Activated naive CD4-positive, alpha-beta T cell treated with anti-CD3 and anti-CD28 coated beads, Interleukin-2, amount 50 U/mL, for 24 hours (primary cell): Measurements from ENCODE around the gene ATP2C2.

Experiments used
- H3K27ac Mint-ChIP-seq: one replicate; pipeline ENCODE4 v1.8.0; 2021; ENCODE audit warnings: mild to moderate bottlenecking, mixed read lengths
- H3K27me3 Mint-ChIP-seq: one replicate; pipeline ENCODE4 v1.8.0; 2021; ENCODE audit warnings: mixed read lengths
- H3K36me3 Mint-ChIP-seq: one replicate; pipeline ENCODE4 v1.8.0; 2021; ENCODE audit warnings: mixed read lengths
- H3K4me1 Mint-ChIP-seq: one replicate; pipeline ENCODE4 v1.8.0; 2021; ENCODE audit warnings: mixed read lengths
- H3K4me3 Mint-ChIP-seq: one replicate; pipeline ENCODE4 v1.8.0; 2021; ENCODE audit warnings: mild to moderate bottlenecking, mixed read lengths
- H3K9me3 Mint-ChIP-seq: one replicate; pipeline ENCODE4 v1.8.0; 2021; ENCODE audit warnings: mixed read lengths

Gene ATP2C2

GRCh38 chr16:84504420-84505248 lies 136.3 kb downstream of the ATP2C2 start, which contains the start of gene MEAK7:
Gene MEAK7 (minus strand): TSS chr16:84504659. CDS start chr16:84498086, 6,573 bp downstream.
- Mint-ChIP-seq H3K4me3 (peak within 1 kb of the TSS; percentile 89), H3K36me3 (no peaks in the 10 kb centered on the region), H3K4me1 (peaks cover 48% of the 10 kb centered on the region), H3K27me3 (no peaks in the 10 kb centered on the region), H3K9me3 (no peaks in the 10 kb centered on the region), H3K27ac (peak within 1 kb of the TSS; percentile 83)

GRCh38 chr16:84505249-84506187 lies 137.2 kb downstream of the ATP2C2 start:
- peaks cover 50% of the 10 kb centered on the region for H3K4me1 Mint-ChIP-seq
- H3K27ac Mint-ChIP-seq, result peak overlapping the region; percentile 81
- H3K36me3 Mint-ChIP-seq, result no peaks in the 10 kb centered on the region
- no peaks in the 10 kb centered on the region for H3K27me3 Mint-ChIP-seq
- H3K4me3 Mint-ChIP-seq, result peak overlapping the region; percentile 89
- no peaks in the 10 kb centered on the region for H3K9me3 Mint-ChIP-seq

- Mint-ChIP-seq H3K36me3 (no peaks in the 10 kb centered on the region), H3K27me3 (no peaks in the 10 kb centered on the region), H3K9me3 (no peaks in the 10 kb centered on the region), H3K27ac (no peak overlapping the region), H3K4me1 (peaks cover 62% of the 10 kb centered on the region), H3K4me3 (peak overlapping the region; percentile 42)
Measured at GRCh38 chr16:84507011-84507982, 139.0 kb downstream of the ATP2C2 start.

- H3K9me3 Mint-ChIP-seq, result no peaks in the 10 kb centered on the region
- no peaks in the 10 kb centered on the region for H3K36me3 Mint-ChIP-seq
- peak overlapping the region; percentile 92 for H3K27ac Mint-ChIP-seq
- peaks cover 70% of the 10 kb centered on the region for H3K4me1 Mint-ChIP-seq
- peak overlapping the region; percentile 42 for H3K4me3 Mint-ChIP-seq
- no peaks in the 10 kb centered on the region for H3K27me3 Mint-ChIP-seq
Measured at GRCh38 chr16:84508502-84508901, 140.2 kb downstream of the ATP2C2 start.

- Mint-ChIP-seq H3K36me3 (no peaks in the 10 kb centered on the region), H3K27ac (no peak overlapping the region), H3K4me3 (no peak overlapping the region), H3K9me3 (no peaks in the 10 kb centered on the region), H3K27me3 (no peaks in the 10 kb centered on the region), H3K4me1 (peaks cover 73% of the 10 kb centered on the region)
Measured at GRCh38 chr16:84509032-84509950, 141.0 kb downstream of the ATP2C2 start.

- Mint-ChIP-seq H3K27ac (peak overlapping the region; percentile 84), H3K4me3 (no peak overlapping the region), H3K27me3 (no peaks in the 10 kb centered on the region), H3K9me3 (no peaks in the 10 kb centered on the region), H3K36me3 (no peaks in the 10 kb centered on the region), H3K4me1 (peaks cover 74% of the 10 kb centered on the region)
Measured at GRCh38 chr16:84511180-84511800, 143.0 kb downstream of the ATP2C2 start.

- Mint-ChIP-seq H3K4me1 (peaks cover 76% of the 10 kb centered on the region), H3K36me3 (no peaks in the 10 kb centered on the region), H3K4me3 (no peak overlapping the region), H3K27ac (no peak overlapping the region), H3K27me3 (no peaks in the 10 kb centered on the region), H3K9me3 (no peaks in the 10 kb centered on the region)
Measured at GRCh38 chr16:84511831-84512230, 143.5 kb downstream of the ATP2C2 start.

GRCh38 chr16:84513123-84513522 lies 144.8 kb downstream of the ATP2C2 start:
- no peaks in the 10 kb centered on the region for H3K36me3 Mint-ChIP-seq
- H3K27ac Mint-ChIP-seq, result peak overlapping the region; percentile 71
- no peak overlapping the region for H3K4me3 Mint-ChIP-seq
- no peaks in the 10 kb centered on the region for H3K9me3 Mint-ChIP-seq
- H3K27me3 Mint-ChIP-seq, result no peaks in the 10 kb centered on the region
- peaks cover 74% of the 10 kb centered on the region for H3K4me1 Mint-ChIP-seq

GRCh38 chr16:84513666-84514065 lies 145.3 kb downstream of the ATP2C2 start:
- Mint-ChIP-seq H3K9me3 (no peaks in the 10 kb centered on the region), H3K4me1 (peaks cover 73% of the 10 kb centered on the region), H3K4me3 (peak overlapping the region; percentile 81), H3K27ac (peak overlapping the region; percentile 96), H3K36me3 (no peaks in the 10 kb centered on the region), H3K27me3 (no peaks in the 10 kb centered on the region)
